ENCODE data around the gene NFE2L1.

NFE2L1 gene

DNA sequence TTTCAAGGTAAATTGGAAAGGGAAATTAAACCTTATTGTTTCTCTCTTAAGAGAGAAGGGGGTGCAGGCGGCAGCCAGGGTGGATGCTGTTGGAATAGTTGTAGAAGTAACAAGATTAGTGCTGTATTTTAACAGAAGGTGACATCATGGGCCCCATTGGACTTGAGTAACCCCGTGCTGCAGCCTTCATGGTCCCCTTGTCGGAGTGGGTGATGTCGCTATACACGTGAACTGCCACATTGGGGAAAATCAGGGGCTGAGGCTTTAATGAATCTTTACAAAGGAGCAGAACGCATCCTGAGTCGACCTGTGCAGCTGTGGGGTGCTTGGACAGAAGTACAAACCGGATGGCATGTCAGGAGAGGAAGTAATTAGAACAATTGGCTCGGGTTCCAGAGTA lies 62.6 kb downstream of the NFE2L1 start:
- no peak for DNase-seq (ENCODE audit: low read depth)

All from activated T-cell treated with anti-CD3 and anti-CD28 coated beads for 24 hours (primary cell).